SU-DHL-6 (cell line): ENCODE measurements around the gene SPDYE3.
"Not testable (repeated sequence)": the region's sequence is repeated elsewhere in the genome, so short reads cannot be mapped to it uniquely, and the experiment has no call there.

Source experiments
- H2AFZ ChIP-seq: fragments of 200-600 bp; sonication (generic); 2 replicates; pipeline ENCODE4 v1.6.1; 2014; ENCODE audit warnings: low read depth, mild to moderate bottlenecking, moderate library complexity, mixed read lengths, antibody characterized with exemption, low read length; ENCODE audit not compliant: severe bottlenecking
- H3F3A ChIP-seq: fragments of 200-600 bp; shearing (Covaris generic); 2 replicates; pipeline ENCODE4 v1.6.0; 2016; ENCODE audit warnings: antibody characterized with exemption, mild to moderate bottlenecking; ENCODE audit not compliant: insufficient read depth
- H3K27ac ChIP-seq: fragments of 200-600 bp; sonication (generic); 2 replicates; pipeline ENCODE4 v1.5.1; 2016; ENCODE audit warnings: low read depth, mild to moderate bottlenecking, low read length, moderate library complexity, mixed read lengths
- H3K27me3 ChIP-seq: fragments of 200-600 bp; sonication (generic), shearing (Covaris generic); 2 replicates; pipeline ENCODE4 v1.6.0; 2014; ENCODE audit warnings: mild to moderate bottlenecking, low read length
- H3K36me3 ChIP-seq: fragments of 200-600 bp; sonication (generic); 2 replicates; pipeline ENCODE4 v1.6.1; 2014; ENCODE audit warnings: mild to moderate bottlenecking, low read length, mixed read lengths
- H3K4me2 ChIP-seq: fragments of 300-600, 200-600 bp; shearing (Covaris generic), sonication (generic); 2 replicates; pipeline ENCODE4 v1.6.0; 2014; ENCODE audit warnings: low read length, low read depth, mild to moderate bottlenecking; ENCODE audit not compliant: poor library complexity, severe bottlenecking
- H3K4me3 ChIP-seq: fragments of 200-600 bp; sonication (generic); 2 replicates; pipeline ENCODE4 v1.5.1; 2014; ENCODE audit warnings: antibody characterized with exemption, low read length, mild to moderate bottlenecking, mixed read lengths; ENCODE audit not compliant: insufficient read depth, poor library complexity, severe bottlenecking
- H3K79me2 ChIP-seq: fragments of 200-600 bp; sonication (generic); 2 replicates; pipeline ENCODE4 v1.6.1; 2014; ENCODE audit warnings: mild to moderate bottlenecking, low read length, moderate library complexity; ENCODE audit not compliant: insufficient read depth
- H3K9ac ChIP-seq: fragments of 200-600 bp; sonication (generic); 2 replicates; pipeline ENCODE4 v1.7.0; 2014; ENCODE audit warnings: mild to moderate bottlenecking, low read length
- H3K9me2 ChIP-seq: fragments of 200-600 bp; sonication (generic); replicated peaks from 2 replicates; pipeline ENCODE4 v1.6.1; 2014; ENCODE audit warnings: low read length; ENCODE audit not compliant: insufficient read depth
- H3K9me3 ChIP-seq: fragments of 200-600 bp; sonication (generic); 2 replicates; pipeline ENCODE4 v1.6.1; 2014; ENCODE audit warnings: low read length, mixed read lengths; ENCODE audit not compliant: insufficient read depth
- H4K20me1 ChIP-seq: fragments of 200-600 bp; sonication (generic); 2 replicates; pipeline ENCODE4 v1.6.1; 2014; ENCODE audit warnings: low read depth, mild to moderate bottlenecking, antibody characterized with exemption, low read length, moderate library complexity, mixed read lengths
- EZH2phosphoT487 ChIP-seq: fragments of 200-600 bp; sonication (generic), shearing (Covaris generic); conservative IDR thresholded peaks from 2 replicates; pipeline ENCODE4 v1.6.1; 2018; ENCODE audit warnings: mild to moderate bottlenecking, antibody characterized with exemption, low read length, moderate library complexity, mixed read lengths
- TF ChIP-seq, protein P1 (sequence below): fragments of 200-600 bp; sonication (generic); IDR thresholded peaks from one replicate; pipeline ENCODE4 v1.5.1; 2017; ENCODE audit warnings: antibody characterized with exemption, mild to moderate bottlenecking, low read length, moderate library complexity; ENCODE audit not compliant: insufficient read depth, poor library complexity, severe bottlenecking

SPDYE3 gene

DNA sequence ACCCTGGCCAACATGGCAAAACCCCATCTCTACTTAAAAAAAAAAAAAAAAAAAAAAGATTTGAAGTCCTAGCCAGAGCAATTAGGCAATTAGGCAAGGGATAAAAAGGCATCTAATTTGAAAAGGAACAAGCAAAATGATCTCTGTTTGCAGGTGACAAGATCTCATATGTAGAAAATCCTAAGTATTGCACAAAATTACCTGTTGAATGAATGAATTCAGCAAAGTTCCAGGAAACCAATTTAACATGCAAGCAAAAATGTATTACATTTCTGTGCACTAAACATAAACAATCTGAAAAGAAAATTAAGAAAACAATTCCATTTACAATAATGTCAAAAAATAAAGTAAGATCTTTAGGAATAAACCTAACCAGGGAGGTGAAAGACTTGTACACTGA lies 55.6 kb downstream of the SPDYE3 start:
- TF ChIP-seq, protein P1, sequence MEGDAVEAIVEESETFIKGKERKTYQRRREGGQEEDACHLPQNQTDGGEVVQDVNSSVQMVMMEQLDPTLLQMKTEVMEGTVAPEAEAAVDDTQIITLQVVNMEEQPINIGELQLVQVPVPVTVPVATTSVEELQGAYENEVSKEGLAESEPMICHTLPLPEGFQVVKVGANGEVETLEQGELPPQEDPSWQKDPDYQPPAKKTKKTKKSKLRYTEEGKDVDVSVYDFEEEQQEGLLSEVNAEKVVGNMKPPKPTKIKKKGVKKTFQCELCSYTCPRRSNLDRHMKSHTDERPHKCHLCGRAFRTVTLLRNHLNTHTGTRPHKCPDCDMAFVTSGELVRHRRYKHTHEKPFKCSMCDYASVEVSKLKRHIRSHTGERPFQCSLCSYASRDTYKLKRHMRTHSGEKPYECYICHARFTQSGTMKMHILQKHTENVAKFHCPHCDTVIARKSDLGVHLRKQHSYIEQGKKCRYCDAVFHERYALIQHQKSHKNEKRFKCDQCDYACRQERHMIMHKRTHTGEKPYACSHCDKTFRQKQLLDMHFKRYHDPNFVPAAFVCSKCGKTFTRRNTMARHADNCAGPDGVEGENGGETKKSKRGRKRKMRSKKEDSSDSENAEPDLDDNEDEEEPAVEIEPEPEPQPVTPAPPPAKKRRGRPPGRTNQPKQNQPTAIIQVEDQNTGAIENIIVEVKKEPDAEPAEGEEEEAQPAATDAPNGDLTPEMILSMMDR, result no peak
- TF ChIP-seq EZH2phosphoT487, result no peak
- Histone ChIP-seq H3K27me3 (no peaks in the 10 kb centered on the region), H3K79me2 (no peaks in the 10 kb centered on the region), H3K27ac (no peak overlapping the region), H3K4me3 (no peak overlapping the region), H3F3A (peaks cover 38% of the 10 kb centered on the region), H4K20me1 (no peaks in the 10 kb centered on the region), H3K9me2 (no peaks in the 10 kb centered on the region), H3K36me3 (peaks cover 27% of the 10 kb centered on the region; the same call in 1 of the 2 replicates), H2AFZ (no peak overlapping the region), H3K4me2 (no peak overlapping the region), H3K9ac (no peak overlapping the region), H3K9me3 (no peaks in the 10 kb centered on the region)

- not testable (repeated sequence) for H3K27ac ChIP-seq, H3K9me3 ChIP-seq, H4K20me1 ChIP-seq, H3K4me2 ChIP-seq, H3K27me3 ChIP-seq, H3K4me3 ChIP-seq, H3K79me2 ChIP-seq, H2AFZ ChIP-seq, H3K9ac ChIP-seq, H3K9me2 ChIP-seq
- Histone ChIP-seq H3F3A (peaks cover 45% of the 10 kb centered on the region), H3K36me3 (peaks cover 27% of the 10 kb centered on the region; the same call in 1 of the 2 replicates)
These were observed 56.3 kb downstream of the SPDYE3 start for GRCh38 chr7:100363797-100364196.

GRCh38 chr7:100364480-100364879 lies 57.0 kb downstream of the SPDYE3 start:
- no peak overlapping the region for H3K9ac ChIP-seq
- no peak overlapping the region for H3K4me2 ChIP-seq
- H3K36me3 ChIP-seq, result peaks cover 22% of the 10 kb centered on the region; the same call in 1 of the 2 replicates
- TF ChIP-seq, protein P1, result no peak
- no peak for TF ChIP-seq EZH2phosphoT487
- no peaks in the 10 kb centered on the region for H4K20me1 ChIP-seq
- no peaks in the 10 kb centered on the region for H3K9me3 ChIP-seq
- H2AFZ ChIP-seq, result no peak overlapping the region
- H3K79me2 ChIP-seq, result no peaks in the 10 kb centered on the region
- no peaks in the 10 kb centered on the region for H3K9me2 ChIP-seq
- peaks cover 52% of the 10 kb centered on the region for H3F3A ChIP-seq
- no peaks in the 10 kb centered on the region for H3K27me3 ChIP-seq
- H3K27ac ChIP-seq, result no peak overlapping the region
- H3K4me3 ChIP-seq, result no peak overlapping the region

DNA sequence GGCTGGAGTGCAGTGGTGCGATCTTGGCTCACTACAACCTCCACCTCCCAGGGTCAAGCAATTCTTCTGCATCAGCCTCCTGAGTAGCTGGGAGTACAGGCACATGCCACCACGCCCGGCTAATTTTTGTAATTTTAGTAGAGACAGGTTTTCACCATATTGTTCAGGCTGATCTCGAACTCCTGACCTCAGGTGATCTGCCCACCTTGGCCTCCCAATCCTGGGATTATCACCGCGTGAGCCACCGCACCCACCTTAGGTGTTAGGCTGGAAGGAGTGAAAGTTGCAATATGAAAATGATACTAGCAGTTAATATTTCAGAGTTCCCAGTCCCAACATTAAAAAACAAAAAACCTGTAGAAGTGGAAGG lies 58.5 kb downstream of the SPDYE3 start:
- H3K79me2 ChIP-seq, H3K27me3 ChIP-seq, H3K9me2 ChIP-seq, H3K4me3 ChIP-seq, H2AFZ ChIP-seq, H3K9me3 ChIP-seq, H4K20me1 ChIP-seq: not testable (repeated sequence)
- H3K36me3 ChIP-seq, result peaks cover 19% of the 10 kb centered on the region; the same call in 1 of the 2 replicates
- peak overlapping the region; percentile 87 for H3K27ac ChIP-seq
- H3F3A ChIP-seq, result peaks cover 56% of the 10 kb centered on the region
- peak overlapping the region; percentile 3 for H3K4me2 ChIP-seq
- peak overlapping the region; percentile 11; the same call in 1 of the 2 replicates for H3K9ac ChIP-seq
